ENCODE data around the gene GATA2.

GATA2 gene

GRCh38 chr3:128453501-128454309, 39.3 kb downstream of the GATA2 start:
- Histone ChIP-seq H3K9me3 (ENCODE audit: control insufficient read depth, low read length) (no peaks in the 10 kb centered on the region), H3K36me3 (ENCODE audit: control insufficient read depth, insufficient read depth, low read length) (no peaks in the 10 kb centered on the region), H3K4me1 (peaks cover 19% of the 10 kb centered on the region), H3K27ac (no peak overlapping the region), H3K4me3 (ENCODE audit: low read depth, low read length) (no peak overlapping the region), H3K4me2 (ENCODE audit: low read length) (no peak overlapping the region), H3K79me2 (no peaks in the 10 kb centered on the region), H2AFZ (no peak overlapping the region), H3K27me3 (ENCODE audit: control insufficient read depth, insufficient read depth, low read length) (no peaks in the 10 kb centered on the region), H3K9ac (no peak overlapping the region)
- TF ChIP-seq, protein P1, sequence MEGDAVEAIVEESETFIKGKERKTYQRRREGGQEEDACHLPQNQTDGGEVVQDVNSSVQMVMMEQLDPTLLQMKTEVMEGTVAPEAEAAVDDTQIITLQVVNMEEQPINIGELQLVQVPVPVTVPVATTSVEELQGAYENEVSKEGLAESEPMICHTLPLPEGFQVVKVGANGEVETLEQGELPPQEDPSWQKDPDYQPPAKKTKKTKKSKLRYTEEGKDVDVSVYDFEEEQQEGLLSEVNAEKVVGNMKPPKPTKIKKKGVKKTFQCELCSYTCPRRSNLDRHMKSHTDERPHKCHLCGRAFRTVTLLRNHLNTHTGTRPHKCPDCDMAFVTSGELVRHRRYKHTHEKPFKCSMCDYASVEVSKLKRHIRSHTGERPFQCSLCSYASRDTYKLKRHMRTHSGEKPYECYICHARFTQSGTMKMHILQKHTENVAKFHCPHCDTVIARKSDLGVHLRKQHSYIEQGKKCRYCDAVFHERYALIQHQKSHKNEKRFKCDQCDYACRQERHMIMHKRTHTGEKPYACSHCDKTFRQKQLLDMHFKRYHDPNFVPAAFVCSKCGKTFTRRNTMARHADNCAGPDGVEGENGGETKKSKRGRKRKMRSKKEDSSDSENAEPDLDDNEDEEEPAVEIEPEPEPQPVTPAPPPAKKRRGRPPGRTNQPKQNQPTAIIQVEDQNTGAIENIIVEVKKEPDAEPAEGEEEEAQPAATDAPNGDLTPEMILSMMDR (IDR thresholded peaks at IDR 0.05) = no peak

- Histone ChIP-seq H3K9ac (no peak overlapping the region), H3K27me3 (ENCODE audit: control insufficient read depth, insufficient read depth, low read length) (no peaks in the 10 kb centered on the region), H3K4me1 (peaks cover 17% of the 10 kb centered on the region), H3K4me2 (ENCODE audit: low read length) (no peak overlapping the region), H3K79me2 (no peaks in the 10 kb centered on the region), H3K4me3 (ENCODE audit: low read depth, low read length) (no peak overlapping the region), H3K27ac (no peak overlapping the region), H2AFZ (no peak overlapping the region), H3K9me3 (ENCODE audit: control insufficient read depth, low read length) (no peaks in the 10 kb centered on the region), H3K36me3 (ENCODE audit: control insufficient read depth, insufficient read depth, low read length) (no peaks in the 10 kb centered on the region)
- TF ChIP-seq, protein P1 (IDR thresholded peaks at IDR 0.05) = no peak
Observed at GRCh38 chr3:128452678-128453275, 40.2 kb downstream of the GATA2 start.

GRCh38 chr3:128452120-128452519, 40.9 kb downstream of the GATA2 start:
- no peaks in the 10 kb centered on the region for H3K27me3 ChIP-seq (ENCODE audit: control insufficient read depth, insufficient read depth, low read length)
- no peaks in the 10 kb centered on the region for H3K36me3 ChIP-seq (ENCODE audit: control insufficient read depth, insufficient read depth, low read length)
- H3K9ac ChIP-seq = no peak overlapping the region
- TF ChIP-seq, protein P1 (IDR thresholded peaks at IDR 0.05) = no peak
- H2AFZ ChIP-seq = no peak overlapping the region
- peaks cover 11% of the 10 kb centered on the region for H3K4me1 ChIP-seq
- H3K79me2 ChIP-seq = no peaks in the 10 kb centered on the region
- no peak overlapping the region for H3K4me2 ChIP-seq (ENCODE audit: low read length)
- H3K27ac ChIP-seq = no peak overlapping the region
- H3K4me3 ChIP-seq (ENCODE audit: low read depth, low read length) = no peak overlapping the region
- H3K9me3 ChIP-seq (ENCODE audit: control insufficient read depth, low read length) = no peaks in the 10 kb centered on the region

DNA sequence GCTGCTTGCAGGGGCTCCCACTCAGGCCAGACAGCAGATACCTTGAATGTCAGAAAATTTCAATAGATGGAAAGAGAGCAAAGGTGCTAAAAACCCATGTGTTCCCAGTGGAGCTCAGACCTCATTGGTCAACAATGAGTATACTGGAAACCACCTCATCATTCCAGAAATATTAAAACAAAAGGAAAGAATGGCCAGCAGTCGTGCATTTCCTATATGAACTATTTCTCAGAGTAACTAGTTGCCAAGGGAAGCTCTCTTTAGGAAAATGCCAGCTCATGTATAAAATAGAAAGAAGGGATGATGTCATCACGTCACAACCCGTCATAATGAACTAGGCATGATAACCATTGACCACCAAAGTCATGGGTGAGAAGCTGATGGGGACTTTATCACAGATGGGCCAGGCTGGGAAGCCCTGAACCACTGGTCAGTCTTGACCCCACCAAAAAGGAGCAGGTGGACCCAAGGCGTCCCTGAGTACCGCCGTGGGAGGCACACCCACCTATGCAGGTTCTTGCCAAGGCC, 43.8 kb downstream of the GATA2 start:
- Histone ChIP-seq H3K9ac (no peak overlapping the region), H3K9me3 (ENCODE audit: control insufficient read depth, low read length) (no peaks in the 10 kb centered on the region), H3K27ac (no peak overlapping the region), H3K79me2 (no peaks in the 10 kb centered on the region), H3K4me1 (no peaks in the 10 kb centered on the region), H3K36me3 (ENCODE audit: control insufficient read depth, insufficient read depth, low read length) (no peaks in the 10 kb centered on the region), H2AFZ (no peak overlapping the region), H3K4me3 (ENCODE audit: low read depth, low read length) (no peak overlapping the region), H3K27me3 (ENCODE audit: control insufficient read depth, insufficient read depth, low read length) (no peaks in the 10 kb centered on the region), H3K4me2 (ENCODE audit: low read length) (no peak overlapping the region)
- TF ChIP-seq, protein P1 (IDR thresholded peaks at IDR 0.05) = no peak
